ENCODE measurements around the gene ATRN.
"Not testable (repeated sequence)": the region's sequence is repeated elsewhere in the genome, so short reads cannot be mapped to it uniquely, and the experiment has no call there.

Gene ATRN

GRCh38 chr20:3521852-3522740 is 51.3 kb downstream of the ATRN start:
- no peak for DNase-seq

DNA sequence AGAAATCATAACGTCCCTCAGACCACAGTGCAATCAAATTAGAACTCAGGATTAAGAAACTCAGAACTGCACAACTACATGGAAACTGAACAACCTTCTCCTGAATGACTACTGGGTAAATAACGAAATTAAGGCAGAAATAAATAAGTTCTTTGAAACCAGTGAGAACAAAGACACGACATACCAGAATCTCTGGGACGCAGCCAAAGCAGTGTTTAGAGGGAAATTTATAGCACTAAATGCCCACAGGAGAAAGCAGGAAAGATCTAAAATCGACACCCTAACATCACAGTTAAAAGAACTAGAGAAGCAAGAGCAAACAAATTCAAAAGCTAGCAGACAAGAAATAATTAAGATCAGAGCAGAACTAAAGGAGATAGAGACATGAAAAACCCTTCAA is 53.9 kb downstream of the ATRN start:
- DNase-seq: not testable (repeated sequence)

DNA sequence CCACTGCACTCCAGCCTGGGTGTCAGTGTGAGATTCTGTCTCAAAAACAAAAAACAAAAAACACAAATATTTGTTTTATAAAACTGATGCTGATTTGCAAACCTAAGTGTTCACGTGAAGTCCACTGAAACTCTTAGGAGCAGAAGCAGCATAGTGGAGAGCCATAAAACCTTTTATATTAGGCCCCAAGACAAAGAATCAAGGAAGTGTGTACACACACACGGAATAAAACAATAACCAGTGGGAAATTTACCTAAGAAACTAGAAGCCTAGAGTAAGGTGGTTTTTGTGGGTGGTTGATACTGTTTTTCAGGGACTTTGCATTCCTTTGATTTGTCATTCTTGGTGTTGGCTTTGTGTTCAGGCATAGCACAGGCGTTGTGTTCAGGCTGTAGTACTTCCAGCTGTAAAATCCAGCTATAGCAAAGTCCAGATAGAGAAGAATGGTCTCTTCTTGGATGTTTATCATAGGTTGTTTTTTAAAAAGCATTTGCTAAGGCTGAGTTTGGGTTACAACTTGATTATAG is 61.3 kb downstream of the ATRN start:
- no peak for DNase-seq

DNA sequence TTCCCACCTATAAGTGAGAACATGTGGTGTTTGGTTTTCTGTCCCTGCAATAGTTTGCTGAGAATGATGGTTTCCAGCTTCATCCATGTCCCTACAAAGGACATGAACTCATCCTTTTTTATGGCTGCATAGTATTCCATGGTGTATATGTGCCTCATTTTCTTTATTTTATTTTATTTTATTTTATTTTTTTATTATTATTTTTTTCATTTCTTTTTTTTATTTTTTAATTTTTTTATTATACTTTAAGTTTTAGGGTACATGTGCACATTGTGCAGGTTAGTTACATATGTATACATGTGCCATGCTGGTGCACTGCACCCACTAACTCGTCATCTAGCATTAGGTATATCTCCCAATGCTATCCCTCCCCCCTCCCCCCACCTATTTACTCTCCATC is 66.9 kb downstream of the ATRN start:
- not testable (repeated sequence) for DNase-seq

DNA sequence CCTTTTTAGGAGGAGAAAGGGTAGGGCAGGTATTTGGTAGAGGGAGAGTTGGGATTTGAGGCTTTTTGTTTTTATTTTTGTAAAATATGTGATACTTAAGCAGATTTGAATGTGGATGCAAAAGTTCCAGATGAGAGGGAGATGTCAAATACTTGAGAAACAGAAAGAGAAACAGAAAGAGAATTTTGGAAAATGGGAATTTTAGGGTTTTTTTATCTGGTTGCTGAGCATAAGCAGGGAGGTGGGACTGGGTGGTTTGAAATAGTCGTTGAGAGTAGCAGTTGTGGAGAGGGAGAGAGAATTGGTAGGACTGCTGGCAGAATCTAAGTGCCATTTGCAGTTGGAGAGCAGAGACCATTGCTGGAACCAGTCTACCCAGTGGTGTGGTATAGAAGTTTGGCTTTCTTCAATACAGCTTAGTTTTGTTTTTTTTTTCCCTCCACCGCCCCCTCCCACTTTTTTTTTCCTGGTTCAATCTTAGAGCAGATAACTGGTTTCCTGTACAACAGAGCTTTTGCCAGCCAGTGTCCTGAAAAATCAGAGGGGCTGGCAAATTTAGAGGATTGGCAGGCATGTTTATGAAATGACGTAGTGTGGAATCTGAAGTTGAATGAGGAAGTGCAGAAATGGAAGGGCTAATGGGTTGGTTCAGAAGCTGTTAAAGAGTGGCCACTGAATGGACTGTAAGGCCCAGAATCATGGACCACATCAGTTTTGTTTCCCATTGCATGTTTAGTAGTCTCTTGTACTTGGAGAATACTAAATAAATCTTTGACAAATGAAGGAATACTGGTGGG is 68.7 kb downstream of the ATRN start:
- no peak for DNase-seq

GRCh38 chr20:3541887-3542721 is 71.3 kb downstream of the ATRN start:
- DNase-seq: no peak

DNA sequence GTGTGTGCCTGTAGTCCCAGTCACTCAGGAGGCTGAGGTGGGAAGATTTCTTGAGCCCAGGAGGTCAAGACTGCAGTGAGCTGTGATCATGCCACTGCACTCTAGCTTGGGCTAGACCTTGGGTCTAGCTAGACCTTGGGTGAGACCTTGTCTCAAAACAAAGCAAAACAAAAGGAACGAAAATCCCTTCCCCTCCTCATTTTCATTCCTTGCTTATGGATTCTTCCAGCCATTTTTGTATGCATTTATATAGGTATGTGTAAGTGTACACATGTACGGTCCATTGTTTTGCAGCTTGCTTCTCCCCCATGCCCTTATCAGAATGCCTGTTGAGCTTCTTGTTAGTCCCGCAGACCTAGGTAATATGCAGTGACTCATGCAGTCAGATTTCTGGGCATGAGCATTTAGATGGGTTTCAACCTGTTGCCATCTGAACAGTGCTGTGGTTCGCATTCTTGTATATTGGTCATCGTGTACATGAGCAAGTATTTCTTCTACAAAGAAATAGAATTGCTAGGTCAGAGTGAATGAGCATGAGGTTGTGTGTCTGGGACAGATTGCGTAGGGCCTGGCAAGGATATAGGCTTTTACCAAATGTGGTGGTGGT is 73.2 kb downstream of the ATRN start:
- DNase-seq: no peak

GRCh38 chr20:3545401-3545925 is 74.6 kb downstream of the ATRN start:
- DNase-seq: no peak

- DNase-seq: no peak
These were observed 77.1 kb downstream of the ATRN start for GRCh38 chr20:3547906-3548305.

DNA sequence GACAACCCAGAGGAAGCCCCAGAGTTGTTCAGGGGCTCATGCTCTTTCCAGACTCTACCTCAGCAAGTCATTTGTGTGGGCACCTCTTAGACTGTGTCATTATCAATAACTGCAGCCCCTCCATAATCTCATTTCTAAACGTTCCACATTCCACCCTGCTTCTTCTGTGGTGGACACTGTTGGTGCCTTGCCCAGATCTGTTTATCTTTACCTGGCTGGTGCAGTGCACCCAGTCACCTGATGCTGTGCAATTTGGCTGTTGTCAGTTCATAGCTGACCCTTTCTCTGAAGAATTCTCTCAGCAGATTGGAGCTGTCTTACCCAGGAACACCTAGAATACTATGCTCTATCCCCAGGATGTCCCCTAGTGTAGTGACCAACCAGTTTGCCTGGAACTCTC is 80.0 kb downstream of the ATRN start:
- no peak for DNase-seq

DNA sequence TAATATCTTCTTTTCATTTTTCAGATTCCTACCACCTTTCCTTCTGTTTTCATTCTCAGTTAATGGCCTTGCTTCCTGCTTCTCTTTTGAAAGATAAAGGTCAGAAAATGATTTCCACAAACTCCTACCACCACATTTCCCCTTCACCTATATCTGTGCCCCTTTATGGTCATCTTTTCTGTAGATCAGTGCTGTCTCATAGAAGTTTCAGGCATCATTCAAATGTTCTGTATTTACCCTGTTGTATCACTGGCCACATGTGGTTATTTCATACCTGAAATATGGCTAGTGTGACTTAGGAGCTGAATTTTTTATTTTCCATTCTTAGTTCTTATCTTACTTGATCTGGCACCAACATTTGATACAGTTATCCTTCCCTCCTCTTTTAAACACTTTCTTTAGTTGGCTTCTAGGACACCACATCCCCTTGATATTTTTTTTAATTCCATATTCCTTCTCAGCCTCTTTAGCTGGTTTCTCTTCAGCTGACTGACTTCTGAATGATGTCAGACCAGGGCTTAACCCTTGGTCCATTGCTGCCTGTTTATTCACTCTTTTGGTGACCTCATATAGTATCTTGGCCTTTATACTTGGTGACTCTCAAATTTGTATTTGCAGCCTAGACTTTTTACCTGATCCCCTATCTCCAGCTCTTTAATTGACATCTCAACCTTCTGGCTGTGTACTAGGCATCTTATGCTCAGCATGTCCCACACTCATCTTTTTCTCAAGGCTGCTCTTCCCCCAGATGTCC is 81.0 kb downstream of the ATRN start:
- no peak for DNase-seq

- DNase-seq: no peak
These were observed 82.8 kb downstream of the ATRN start for GRCh38 chr20:3553663-3554062.

- no peak for DNase-seq
These were observed 86.5 kb downstream of the ATRN start for GRCh38 chr20:3557237-3557785.

GRCh38 chr20:3559231-3559630 is 88.4 kb downstream of the ATRN start:
- DNase-seq: no peak

DNA sequence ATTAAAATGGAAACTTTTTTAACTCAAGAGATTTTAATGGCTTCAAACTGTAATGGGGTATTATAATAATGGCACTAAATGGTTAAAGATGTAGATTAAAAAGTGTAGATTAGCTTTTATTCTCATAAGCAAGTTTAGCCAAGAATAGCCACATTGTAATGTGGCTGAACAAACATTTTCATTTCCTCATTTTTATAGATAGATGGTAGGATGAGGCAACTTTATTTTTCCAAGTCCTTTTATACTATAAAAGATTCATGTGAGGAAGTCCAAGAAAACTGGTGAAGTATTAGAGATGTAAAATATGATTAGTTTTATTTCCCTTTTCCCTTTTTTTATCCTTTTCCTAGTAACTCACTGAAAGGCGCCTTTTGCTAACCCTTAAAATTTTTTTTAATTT is 88.8 kb downstream of the ATRN start:
- no peak for DNase-seq

- DNase-seq: no peak
These were observed 89.3 kb downstream of the ATRN start for GRCh38 chr20:3560162-3560561.

DNA sequence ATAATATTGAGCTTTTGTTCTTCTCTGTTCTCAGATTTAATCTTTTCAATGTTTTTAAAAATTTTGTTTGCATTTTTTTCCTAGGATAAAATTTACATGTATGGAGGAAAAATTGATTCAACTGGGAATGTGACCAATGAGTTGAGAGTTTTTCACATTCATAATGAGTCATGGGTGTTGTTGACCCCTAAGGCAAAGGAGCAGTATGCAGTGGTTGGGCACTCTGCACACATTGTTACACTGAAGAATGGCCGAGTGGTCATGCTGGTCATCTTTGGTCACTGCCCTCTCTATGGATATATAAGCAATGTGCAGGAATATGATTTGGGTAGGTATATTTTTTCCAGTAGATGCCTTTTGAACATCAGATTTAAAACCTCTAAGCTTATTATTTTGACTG is 89.8 kb downstream of the ATRN start:
- no peak for DNase-seq

- no peak for DNase-seq
These were observed 92.3 kb downstream of the ATRN start for GRCh38 chr20:3563133-3563532.

- DNase-seq: no peak
These were observed 92.8 kb downstream of the ATRN start for GRCh38 chr20:3563548-3564177.

- no peak for DNase-seq
These were observed 95.0 kb downstream of the ATRN start for GRCh38 chr20:3565851-3566250.

- no peak for DNase-seq
These were observed 101.3 kb downstream of the ATRN start for GRCh38 chr20:3572151-3572550.

All from NCI-H1092 (cell line).